ENCODE measurements around the gene GNAQ.

GRCh38 chr9:77802515-77803293, 228.9 kb downstream of the GNAQ start:
- TF ChIP-seq CTCF (optimal IDR thresholded peaks at IDR 0.05 in 1 of 3, IDR thresholded peaks at IDR 0.05 in 1 of 3, conservative IDR thresholded peaks at IDR 0.05 in 1 of 3; ENCODE audit: extremely low read depth in 1 of 3, insufficient read depth in 2 of 3, low read length in 3 of 3) (no peak), EZH2 (IDR thresholded peaks at IDR 0.05; ENCODE audit: low read length) (no peak)

Measured in keratinocyte (primary cell).